SK-N-SH (cell line): ENCODE data around the gene RASSF3. TPM values are rescaled to one million over a fixed set of nuclear protein-coding genes. Genes with fewer than 3 reads are reported as not detected.

Experiments
- CTCF ChIA-PET: fragments of 300-600, 350-600 bp; formaldehyde crosslinking; extraction: SDS; loops from one replicate; lab custom pipeline; 2021; lab: Yijun Ruan, JAX
- POLR2A ChIA-PET: fragments of 350-600 bp; sonication (Branson Sonifier 250); formaldehyde crosslinking; extraction: SDS; loops from one replicate; lab custom pipeline; 2020; ENCODE audit warnings: antibody characterized with exemption, inconsistent platforms; lab: Yijun Ruan, JAX
- DNase-seq: peaks from one replicate; pipeline ENCODE4 v3.0.0; 2012
- H2AFZ ChIP-seq: fragments of 200-600 bp; sonication (generic); 2 replicates; pipeline ENCODE4 v1.8.1; 2016; ENCODE audit warnings: antibody characterized with exemption, mild to moderate bottlenecking, low read depth
- H3F3A ChIP-seq: fragments of 200-600 bp; sonication (generic); replicated peaks from 2 replicates; pipeline ENCODE3; 2016; ENCODE audit warnings: antibody characterized with exemption, mild to moderate bottlenecking; ENCODE audit not compliant: insufficient read depth
- H3K27ac ChIP-seq, 2 experiments: fragments of 200-500 bp in 1 of 2; fragments of 200-600 bp in 1 of 2; sonication (Bioruptor generic) in 1 of 2; sonication (generic), shearing (Covaris generic) in 1 of 2; 2 replicates each; pipeline versions ENCODE4 v1.5.1 to v1.6.1; 2014 to 2016; ENCODE audit warnings: low read depth in 2 of 2, inconsistent platforms in 1 of 2, low read length in 1 of 2, mild to moderate bottlenecking in 1 of 2, mixed read lengths in 1 of 2
- H3K27me3 ChIP-seq: fragments of 200-600 bp; sonication (generic), shearing (Covaris generic); 2 replicates; pipeline ENCODE4 v1.6.1; 2016; ENCODE audit warnings: mixed run types; ENCODE audit not compliant: insufficient read depth
- H3K36me3 ChIP-seq, 2 experiments: fragments of 200-500 bp in 1 of 2; fragments of 200-600 bp in 1 of 2; sonication (Bioruptor generic) in 1 of 2; sonication (generic) in 1 of 2; replicated peaks in 1 of 2; 2 replicates each; pipeline versions ENCODE3 to v1.5.1; 2014 to 2016; ENCODE audit warnings: low read length in 1 of 2, mild to moderate bottlenecking in 1 of 2; ENCODE audit not compliant: insufficient read depth in 2 of 2, control insufficient read depth in 1 of 2
- H3K4me1 ChIP-seq, 2 experiments: fragments of 200-500 bp in 1 of 2; fragments of 200-600 bp in 1 of 2; sonication (Bioruptor generic) in 1 of 2; sonication (generic), shearing (Covaris generic) in 1 of 2; 2 replicates each; pipeline versions ENCODE4 v1.5.1 to v1.6.1; 2014 to 2016; ENCODE audit warnings: low read depth in 1 of 2, low read length in 1 of 2, mixed run types in 1 of 2; ENCODE audit not compliant: insufficient read depth in 2 of 2, control insufficient read depth in 1 of 2
- H3K4me2 ChIP-seq: fragments of 200-600 bp; sonication (generic), shearing (Covaris generic); 2 replicates; pipeline ENCODE4 v1.6.1; 2017; ENCODE audit warnings: mixed run types
- H3K4me3 ChIP-seq, 2 experiments: fragments of 200-500 bp in 1 of 2; fragments of 200-600 bp in 1 of 2; sonication (Bioruptor generic) in 1 of 2; sonication (generic), shearing (Covaris generic) in 1 of 2; 2 replicates each; pipeline versions ENCODE4 v1.5.1 to v1.8.1; 2014 to 2016; ENCODE audit warnings: low read depth in 2 of 2, inconsistent platforms in 1 of 2, low read length in 1 of 2, mild to moderate bottlenecking in 1 of 2, mixed read lengths in 1 of 2, moderate library complexity in 1 of 2
- H3K79me2 ChIP-seq: fragments of 200-600 bp; sonication (generic); 2 replicates; pipeline ENCODE4 v1.8.1; 2017; ENCODE audit warnings: mild to moderate bottlenecking; ENCODE audit not compliant: insufficient read depth
- H3K9ac ChIP-seq: fragments of 200-600 bp; sonication (generic); 2 replicates; pipeline ENCODE4 v1.6.1; 2017; ENCODE audit warnings: mixed run types
- H3K9me2 ChIP-seq: fragments of 200-600 bp; sonication (generic); 2 replicates; pipeline ENCODE4 v1.6.1; 2017; ENCODE audit warnings: mixed run types
- H3K9me3 ChIP-seq: fragments of 200-600 bp; sonication (generic); 2 replicates; pipeline ENCODE4 v1.6.1; 2017; ENCODE audit warnings: mixed run types, mild to moderate bottlenecking, moderate library complexity
- H4K20me1 ChIP-seq: fragments of 200-600 bp; sonication (generic); 2 replicates; pipeline ENCODE4 v1.6.1; 2017; ENCODE audit warnings: mild to moderate bottlenecking, mixed run types; ENCODE audit not compliant: insufficient read depth
- CTCF ChIP-seq: fragments of 200-600 bp; sonication (generic); IDR thresholded peaks from 2 replicates; pipeline ENCODE4 v1.6.1; 2017; ENCODE audit warnings: antibody characterized with exemption, mild to moderate bottlenecking, moderate library complexity
- GATA2 ChIP-seq: sonication (generic); formaldehyde crosslinking; IDR thresholded peaks from 2 replicates; pipeline ENCODE4 v1.5.0; 2020; ENCODE audit warnings: mild to moderate bottlenecking, missing genetic modification reagents
- IRF3 ChIP-seq: fragments of 150-350 bp; IDR thresholded peaks from 2 replicates; pipeline ENCODE4 v1.6.1; 2016; ENCODE audit warnings: mild to moderate bottlenecking, low read depth, low read length
- MXI1 ChIP-seq: IDR thresholded peaks from 2 replicates; pipeline ENCODE4 v1.6.1; 2012; ENCODE audit warnings: mild to moderate bottlenecking, low read depth, low read length, improper control_type of control experiment
- NRF1 ChIP-seq: IDR thresholded peaks from 2 replicates; pipeline ENCODE4 v1.6.1; 2012; ENCODE audit warnings: low read depth, mild to moderate bottlenecking, low read length
- POLR2AphosphoS5 ChIP-seq: IDR thresholded peaks from 2 replicates; pipeline ENCODE4 v1.6.1; 2012; ENCODE audit warnings: low read depth, low read length
- RAD21 ChIP-seq: IDR thresholded peaks from 2 replicates; pipeline ENCODE4 v1.6.1; 2012; ENCODE audit warnings: mild to moderate bottlenecking, low read length
- RCOR1 ChIP-seq: fragments of 150-350 bp; IDR thresholded peaks from 2 replicates; pipeline ENCODE4 v1.6.1; 2017; ENCODE audit warnings: antibody characterized with exemption, low read length
- RFX5 ChIP-seq: IDR thresholded peaks from 2 replicates; pipeline ENCODE4 v1.6.1; 2012; ENCODE audit warnings: mild to moderate bottlenecking, improper control_type of control experiment, low read length
- SIN3A ChIP-seq: IDR thresholded peaks from 2 replicates; pipeline ENCODE4 v1.6.1; 2012; ENCODE audit warnings: low read depth, mild to moderate bottlenecking, low read length, moderate library complexity, borderline replicate concordance
- SMC3 ChIP-seq: IDR thresholded peaks from 2 replicates; pipeline ENCODE4 v1.6.1; 2012; ENCODE audit warnings: low read depth, low read length, improper control_type of control experiment
- USF2 ChIP-seq: fragments of 150-350 bp; IDR thresholded peaks from 2 replicates; pipeline ENCODE4 v1.6.1; 2017; ENCODE audit warnings: antibody characterized with exemption, low read length, low read depth, borderline replicate concordance
- ZBTB33 ChIP-seq: IDR thresholded peaks from 2 replicates; pipeline ENCODE4 v1.4.0; 2012; ENCODE audit warnings: low read depth, borderline replicate concordance
- WGBS: methylation state at CpG from one replicate; pipeline ENCODE4 v1.1.6; 2017; ENCODE audit warnings: low lambda C conversion rate; 5-methylcytosine and 5-hydroxymethylcytosine counted together
- polyA plus RNA-seq, 3 experiments: library from polyadenylated mRNA; depleted of rRNA; stranded (reverse); fragments of >200 nt; gene quantifications; 2 replicates each; pipeline ENCODE4 v1.2.3, GENCODE V29; 2012

The RASSF3 gene
- polyA plus RNA-seq, 1 of the 3 experiments (the other 2 are of a cell fraction), result 11.1 TPM

- no peaks in the 10 kb centered on the region for H3K9me2 ChIP-seq
- ChIA-PET POLR2A (no interaction called here), CTCF (interaction anchor here (1.1 to 2.4 kb wide), 4 partner anchors 9 to 151 kb away, joined by 3 to 7 read pairs (median 4); no protein-coding TSS in a partner anchor)
- no peaks in the 10 kb centered on the region for H3K27me3 ChIP-seq
- peaks cover 6 to 10% of the 10 kb centered on the region in 2 experiments; a peak in 2 of 4 replicates for H3K4me1 ChIP-seq
- no peak for DNase-seq
- H3K9ac ChIP-seq, result no peak overlapping the region
- H3K79me2 ChIP-seq, result peaks cover 67% of the 10 kb centered on the region
- H2AFZ ChIP-seq, result no peak overlapping the region
- no peaks in the 10 kb centered on the region for H3K9me3 ChIP-seq
- no peak for TF ChIP-seq GATA2 (CRISPR knock-in tag)
- no peak for TF ChIP-seq RAD21
- TF ChIP-seq IRF3, result no peak
- TF ChIP-seq SMC3, result no peak
- TF ChIP-seq CTCF, result no peak
- no peak for TF ChIP-seq RFX5
- no peak for TF ChIP-seq MXI1
- TF ChIP-seq RCOR1, result no peak
- TF ChIP-seq ZBTB33, result no peak
- TF ChIP-seq POLR2AphosphoS5, result no peak
- TF ChIP-seq USF2, result no peak
- TF ChIP-seq NRF1, result no peak
- TF ChIP-seq SIN3A, result no peak
- no peak overlapping the region for H3K4me2 ChIP-seq
- H3K27ac ChIP-seq, result no peak overlapping the region; a peak in 1 of 4 replicates
- 0 out of 2 replicates have a peak, but pooled peaks cover 5% of the 10 kb centered on the region for H4K20me1 ChIP-seq
- peaks cover 7% of the 10 kb centered on the region for H3F3A ChIP-seq
- no peak overlapping the region for H3K4me3 ChIP-seq
- H3K36me3 ChIP-seq, result no peaks in the 10 kb centered on the region
- 80% methylated on average over 4 of the region's 4 CpGs for WGBS
Observed at GRCh38 chr12:64650762-64651161, 40.5 kb downstream of the RASSF3 start.
